Calu3 (cell line): ENCODE results near the gene TWF2. TPM values are rescaled to one million over a fixed set of nuclear protein-coding genes. Genes with fewer than 3 reads are reported as not detected.

Experiments
- BruUV-seq: library from RNA; stranded (reverse); fragments of 400-500 nt; replicated peaks from 2 replicates; lab custom pipeline; 2021; lab: Mats Ljungman, UMichigan
- CTCF ChIA-PET: fragments of 300-600 bp; sonication (Branson Sonifier 250); formaldehyde crosslinking; loops from one replicate; lab custom pipeline; 2022; ENCODE audit warnings: antibody characterized with exemption; lab: Charles Lee
- DNase-seq: peaks from one replicate; pipeline ENCODE4 v3.0.0; 2022
- H3K27ac Mint-ChIP-seq: one replicate; pipeline ENCODE4 v1.8.0; 2022; ENCODE audit warnings: mixed read lengths; ENCODE audit not compliant: unreplicated experiment
- H3K27me3 Mint-ChIP-seq: one replicate; pipeline ENCODE4 v1.8.0; 2022; ENCODE audit warnings: mixed read lengths; ENCODE audit not compliant: unreplicated experiment
- H3K36me3 Mint-ChIP-seq: one replicate; pipeline ENCODE4 v1.8.0; 2022; ENCODE audit warnings: mild to moderate bottlenecking, moderate library complexity, mixed read lengths; ENCODE audit not compliant: insufficient read depth, unreplicated experiment
- H3K4me1 Mint-ChIP-seq: one replicate; pipeline ENCODE4 v1.8.0; 2022; ENCODE audit warnings: mild to moderate bottlenecking, low read depth, mixed read lengths; ENCODE audit not compliant: unreplicated experiment
- H3K4me3 Mint-ChIP-seq: one replicate; pipeline ENCODE4 v1.8.0; 2022; ENCODE audit warnings: mild to moderate bottlenecking, low read depth, moderate library complexity, mixed read lengths; ENCODE audit not compliant: unreplicated experiment
- H3K9me3 Mint-ChIP-seq: one replicate; pipeline ENCODE4 v1.8.0; 2022; ENCODE audit warnings: low read depth, mixed read lengths; ENCODE audit not compliant: unreplicated experiment
- intact Hi-C: fragments of 100-400 bp; cut with micrococcal nuclease; formaldehyde crosslinking; loops from one replicate; pipeline ENCODE4 v1.10.0; 2022; ENCODE audit not compliant: unreplicated experiment
- total RNA-seq: library from RNA; stranded (reverse); gene quantifications from 2 replicates; pipeline ENCODE4 v1.2.3, GENCODE V29; 2022
- TF ChIP-seq, protein P1 (sequence below): fragments of 200-600 bp; IDR thresholded peaks from one replicate; pipeline ENCODE4 v1.8.0; 2022; ENCODE audit warnings: antibody characterized with exemption; ENCODE audit not compliant: unreplicated experiment

Gene TWF2
- total RNA-seq, 1 experiment from 2014 or later, result 49.1 TPM

GRCh38 chr3:52202384-52203077 lies 36.4 kb downstream of the TWF2 start:
- DNase-seq, result no peak
- TF ChIP-seq, protein P1, sequence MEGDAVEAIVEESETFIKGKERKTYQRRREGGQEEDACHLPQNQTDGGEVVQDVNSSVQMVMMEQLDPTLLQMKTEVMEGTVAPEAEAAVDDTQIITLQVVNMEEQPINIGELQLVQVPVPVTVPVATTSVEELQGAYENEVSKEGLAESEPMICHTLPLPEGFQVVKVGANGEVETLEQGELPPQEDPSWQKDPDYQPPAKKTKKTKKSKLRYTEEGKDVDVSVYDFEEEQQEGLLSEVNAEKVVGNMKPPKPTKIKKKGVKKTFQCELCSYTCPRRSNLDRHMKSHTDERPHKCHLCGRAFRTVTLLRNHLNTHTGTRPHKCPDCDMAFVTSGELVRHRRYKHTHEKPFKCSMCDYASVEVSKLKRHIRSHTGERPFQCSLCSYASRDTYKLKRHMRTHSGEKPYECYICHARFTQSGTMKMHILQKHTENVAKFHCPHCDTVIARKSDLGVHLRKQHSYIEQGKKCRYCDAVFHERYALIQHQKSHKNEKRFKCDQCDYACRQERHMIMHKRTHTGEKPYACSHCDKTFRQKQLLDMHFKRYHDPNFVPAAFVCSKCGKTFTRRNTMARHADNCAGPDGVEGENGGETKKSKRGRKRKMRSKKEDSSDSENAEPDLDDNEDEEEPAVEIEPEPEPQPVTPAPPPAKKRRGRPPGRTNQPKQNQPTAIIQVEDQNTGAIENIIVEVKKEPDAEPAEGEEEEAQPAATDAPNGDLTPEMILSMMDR, result no peak
- Mint-ChIP-seq H3K4me3 (no peak overlapping the region), H3K36me3 (peaks cover 80% of the 10 kb centered on the region), H3K4me1 (peaks cover 12% of the 10 kb centered on the region), H3K9me3 (no peaks in the 10 kb centered on the region), H3K27ac (no peak overlapping the region), H3K27me3 (no peaks in the 10 kb centered on the region)
- intact Hi-C loops, result no loop called here
- no TSS peak for BruUV-seq
- CTCF ChIA-PET, result no interaction called here

GRCh38 chr3:52200981-52201679 lies 37.8 kb downstream of the TWF2 start:
- intact Hi-C loops, result no loop called here
- no peak overlapping the region for H3K4me3 Mint-ChIP-seq
- peaks cover 26% of the 10 kb centered on the region for H3K4me1 Mint-ChIP-seq

DNA sequence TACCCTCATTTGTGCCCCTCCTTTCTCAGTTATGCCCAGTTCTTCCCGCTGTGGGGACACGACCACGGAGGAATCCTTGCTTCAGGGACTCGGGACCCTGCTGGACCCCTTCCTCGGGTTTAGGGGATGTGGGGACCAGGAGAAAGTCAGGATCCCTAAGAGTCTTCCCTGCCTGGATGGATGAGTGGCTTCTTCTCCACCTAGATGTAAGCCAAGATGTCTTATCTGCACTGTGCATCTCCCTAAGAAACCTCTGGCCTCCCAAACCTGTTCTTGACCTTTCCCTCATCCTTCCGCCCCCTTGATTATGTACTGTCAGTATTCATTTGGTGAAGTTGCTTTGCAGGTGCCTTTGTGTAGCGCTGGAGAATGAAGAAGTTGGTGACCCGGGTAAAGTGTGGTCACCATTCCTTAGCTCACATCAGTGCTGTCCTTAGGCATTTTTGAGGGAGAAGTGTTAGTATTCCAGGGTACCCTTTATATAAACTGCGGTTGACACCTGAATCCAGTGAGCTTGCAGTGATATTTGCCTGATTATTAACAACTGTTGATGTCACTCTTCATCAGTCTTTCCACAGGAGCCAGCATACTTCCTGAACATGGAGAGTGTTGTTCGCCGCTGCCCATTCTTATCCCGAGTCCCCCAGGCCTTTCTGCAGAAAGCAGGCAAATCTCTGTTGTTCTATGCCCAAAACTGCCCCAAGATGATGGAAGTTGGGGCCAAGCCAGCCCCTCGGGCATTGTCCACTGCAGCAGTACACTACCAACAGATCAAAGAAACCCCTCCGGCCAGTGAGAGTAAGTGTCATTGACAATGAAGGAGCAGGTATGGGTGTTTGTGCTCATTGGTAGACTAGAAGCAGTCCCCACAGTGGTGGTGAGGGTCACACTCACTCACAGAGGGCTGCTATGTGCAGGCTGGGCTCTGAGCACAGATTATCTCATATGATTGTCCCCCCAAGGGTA lies 40.0 kb downstream of the TWF2 start:
- H3K36me3 Mint-ChIP-seq, result peaks cover 61% of the 10 kb centered on the region
- TF ChIP-seq, protein P1, result no peak
- CTCF ChIA-PET, result no interaction called here
- no peak for DNase-seq
- H3K4me1 Mint-ChIP-seq, result peaks cover 33% of the 10 kb centered on the region
- H3K4me3 Mint-ChIP-seq, result peak overlapping the region; percentile 96
- peak overlapping the region; percentile 97 for H3K27ac Mint-ChIP-seq
- intact Hi-C loops, result loop anchor here (5.0 kb wide), 1 partner anchor 47 kb away; the partner anchor contains the start of gene POC1A
- BruUV-seq, result TSS peak; percentile 54
- no peaks in the 10 kb centered on the region for H3K27me3 Mint-ChIP-seq
- H3K9me3 Mint-ChIP-seq, result no peaks in the 10 kb centered on the region

More at GRCh38 chr3:52200981-52201679, 37.8 kb downstream of the TWF2 start:
- Mint-ChIP-seq H3K36me3 (peaks cover 73% of the 10 kb centered on the region), H3K9me3 (no peaks in the 10 kb centered on the region), H3K27me3 (no peaks in the 10 kb centered on the region), H3K27ac (no peak overlapping the region)
- BruUV-seq, result no TSS peak
- DNase-seq, result no peak
- CTCF ChIA-PET, result no interaction called here
- TF ChIP-seq, protein P1, result no peak
